Nephron progenitor cell (in vitro differentiated cells): ENCODE data around the gene ANKH.
A peak's percentile ranks its signal among the peaks of the same experiment; 100 is the strongest.

Source experiments
- DNase-seq: peaks from one replicate; pipeline ENCODE4 v3.0.0; 2021
- H3K27ac Mint-ChIP-seq: 2 replicates; pipeline ENCODE4 v1.8.0; 2021; ENCODE audit warnings: mild to moderate bottlenecking, moderate library complexity, mixed read lengths
- H3K27me3 Mint-ChIP-seq: 2 replicates; pipeline ENCODE4 v1.8.0; 2021; ENCODE audit warnings: mild to moderate bottlenecking, low read depth, mixed read lengths; ENCODE audit not compliant: poor library complexity
- H3K36me3 Mint-ChIP-seq: 2 replicates; pipeline ENCODE4 v1.8.0; 2021; ENCODE audit warnings: low read depth, mixed read lengths
- H3K4me1 Mint-ChIP-seq: 2 replicates; pipeline ENCODE4 v1.8.0; 2021; ENCODE audit warnings: mixed read lengths
- H3K4me3 Mint-ChIP-seq: 2 replicates; pipeline ENCODE4 v1.8.0; 2021; ENCODE audit warnings: mild to moderate bottlenecking, moderate library complexity, mixed read lengths
- H3K9me3 Mint-ChIP-seq: 2 replicates; pipeline ENCODE4 v1.8.0; 2021; ENCODE audit warnings: mild to moderate bottlenecking, moderate library complexity, mixed read lengths
- CTCF ChIP-seq: fragments of 200-600 bp; sonication (generic); IDR thresholded peaks from 2 replicates; pipeline ENCODE4 v1.5.0; 2021; ENCODE audit warnings: antibody characterized with exemption

Gene ANKH

GRCh38 chr5:14712131-14712530 lies 159.4 kb downstream of the ANKH start:
- no peaks in the 10 kb centered on the region for H3K27me3 Mint-ChIP-seq
- no peak for DNase-seq
- no peak overlapping the region for H3K4me3 Mint-ChIP-seq
- TF ChIP-seq CTCF: no peak
- peaks cover 93% of the 10 kb centered on the region for H3K36me3 Mint-ChIP-seq
- peaks cover 4% of the 10 kb centered on the region for H3K4me1 Mint-ChIP-seq
- peak overlapping the region; percentile 60 for H3K27ac Mint-ChIP-seq
- H3K9me3 Mint-ChIP-seq: peaks cover 10% of the 10 kb centered on the region

- peaks cover 8% of the 10 kb centered on the region for H3K4me1 Mint-ChIP-seq
Observed at GRCh38 chr5:14710313-14710994, 161.1 kb downstream of the ANKH start.

GRCh38 chr5:14708551-14708950 lies 163.0 kb downstream of the ANKH start:
- no peak for DNase-seq
- Mint-ChIP-seq H3K27ac (peak overlapping the region; percentile 65), H3K4me3 (no peak overlapping the region), H3K27me3 (no peaks in the 10 kb centered on the region), H3K9me3 (peaks cover 4% of the 10 kb centered on the region), H3K4me1 (peaks cover 8% of the 10 kb centered on the region), H3K36me3 (peaks cover 90% of the 10 kb centered on the region)
- TF ChIP-seq CTCF: no peak

More at GRCh38 chr5:14710313-14710994, 161.1 kb downstream of the ANKH start:
- H3K36me3 Mint-ChIP-seq: peaks cover 93% of the 10 kb centered on the region
- no peaks in the 10 kb centered on the region for H3K27me3 Mint-ChIP-seq
- no peak for DNase-seq
- peak overlapping the region; percentile 41 for H3K27ac Mint-ChIP-seq
- peaks cover 4% of the 10 kb centered on the region for H3K9me3 Mint-ChIP-seq
- H3K4me3 Mint-ChIP-seq: no peak overlapping the region
- TF ChIP-seq CTCF: no peak

- Mint-ChIP-seq H3K27me3 (no peaks in the 10 kb centered on the region), H3K27ac (peak overlapping the region; percentile 42), H3K4me3 (no peak overlapping the region), H3K36me3 (peaks cover 90% of the 10 kb centered on the region), H3K4me1 (peaks cover 8% of the 10 kb centered on the region), H3K9me3 (peaks cover 4% of the 10 kb centered on the region)
- no peak for DNase-seq
- no peak for TF ChIP-seq CTCF
Observed at GRCh38 chr5:14707811-14708390, 163.7 kb downstream of the ANKH start.

GRCh38 chr5:14706615-14707021 lies 165.0 kb downstream of the ANKH start:
- Mint-ChIP-seq H3K9me3 (no peaks in the 10 kb centered on the region), H3K4me1 (peaks cover 8% of the 10 kb centered on the region), H3K27ac (peak overlapping the region; percentile 93), H3K27me3 (no peaks in the 10 kb centered on the region), H3K4me3 (no peak overlapping the region), H3K36me3 (peaks cover 88% of the 10 kb centered on the region)
- TF ChIP-seq CTCF: no peak
- DNase-seq: no peak

GRCh38 chr5:14705556-14705955 lies 166.0 kb downstream of the ANKH start:
- Mint-ChIP-seq H3K9me3 (no peaks in the 10 kb centered on the region), H3K36me3 (peaks cover 79% of the 10 kb centered on the region), H3K27ac (no peak overlapping the region), H3K4me3 (no peak overlapping the region), H3K4me1 (peaks cover 7% of the 10 kb centered on the region), H3K27me3 (no peaks in the 10 kb centered on the region)
- DNase-seq: no peak
- TF ChIP-seq CTCF: no peak
